ENCODE measurements around the gene TTLL9. TPM values are rescaled to one million over a fixed set of nuclear protein-coding genes. Genes with fewer than 3 reads are reported as not detected.

Gene TTLL9
- polyA plus RNA-seq, 1 of the 3 experiments (the other 2 are of a cell fraction), result 0.23 TPM

GRCh38 chr20:31868853-31869672, 1.4 kb upstream of the TTLL9 start:
- WGBS (ENCODE audit: low lambda C conversion rate), result 89% methylated on average over 7 of the region's 12 CpGs
- H3K4me1 ChIP-seq (ENCODE audit: control insufficient read depth in 1 of 2, insufficient read depth in 2 of 2, low read depth in 1 of 2, low read length in 1 of 2), result peaks cover 0 to 23% of the 10 kb centered on the region in 2 experiments; a peak in 1 of 4 replicates
- TF ChIP-seq, protein P1, sequence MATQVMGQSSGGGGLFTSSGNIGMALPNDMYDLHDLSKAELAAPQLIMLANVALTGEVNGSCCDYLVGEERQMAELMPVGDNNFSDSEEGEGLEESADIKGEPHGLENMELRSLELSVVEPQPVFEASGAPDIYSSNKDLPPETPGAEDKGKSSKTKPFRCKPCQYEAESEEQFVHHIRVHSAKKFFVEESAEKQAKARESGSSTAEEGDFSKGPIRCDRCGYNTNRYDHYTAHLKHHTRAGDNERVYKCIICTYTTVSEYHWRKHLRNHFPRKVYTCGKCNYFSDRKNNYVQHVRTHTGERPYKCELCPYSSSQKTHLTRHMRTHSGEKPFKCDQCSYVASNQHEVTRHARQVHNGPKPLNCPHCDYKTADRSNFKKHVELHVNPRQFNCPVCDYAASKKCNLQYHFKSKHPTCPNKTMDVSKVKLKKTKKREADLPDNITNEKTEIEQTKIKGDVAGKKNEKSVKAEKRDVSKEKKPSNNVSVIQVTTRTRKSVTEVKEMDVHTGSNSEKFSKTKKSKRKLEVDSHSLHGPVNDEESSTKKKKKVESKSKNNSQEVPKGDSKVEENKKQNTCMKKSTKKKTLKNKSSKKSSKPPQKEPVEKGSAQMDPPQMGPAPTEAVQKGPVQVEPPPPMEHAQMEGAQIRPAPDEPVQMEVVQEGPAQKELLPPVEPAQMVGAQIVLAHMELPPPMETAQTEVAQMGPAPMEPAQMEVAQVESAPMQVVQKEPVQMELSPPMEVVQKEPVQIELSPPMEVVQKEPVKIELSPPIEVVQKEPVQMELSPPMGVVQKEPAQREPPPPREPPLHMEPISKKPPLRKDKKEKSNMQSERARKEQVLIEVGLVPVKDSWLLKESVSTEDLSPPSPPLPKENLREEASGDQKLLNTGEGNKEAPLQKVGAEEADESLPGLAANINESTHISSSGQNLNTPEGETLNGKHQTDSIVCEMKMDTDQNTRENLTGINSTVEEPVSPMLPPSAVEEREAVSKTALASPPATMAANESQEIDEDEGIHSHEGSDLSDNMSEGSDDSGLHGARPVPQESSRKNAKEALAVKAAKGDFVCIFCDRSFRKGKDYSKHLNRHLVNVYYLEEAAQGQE (IDR thresholded peaks at IDR 0.05; ENCODE audit: low read depth, low read length), result no peak
- no peak for TF ChIP-seq TEAD4 (IDR thresholded peaks at IDR 0.05; ENCODE audit: borderline replicate concordance, insufficient read depth)
- no peak for TF ChIP-seq NFIC (IDR thresholded peaks at IDR 0.05; ENCODE audit: borderline replicate concordance)
- TF ChIP-seq EZH2phosphoT487 (IDR thresholded peaks at IDR 0.05; ENCODE audit: borderline replicate concordance, low read depth), result no peak
- no peak for TF ChIP-seq SIN3A (IDR thresholded peaks at IDR 0.05; ENCODE audit: borderline replicate concordance, low read depth, low read length)
- no peak for TF ChIP-seq MEF2A (IDR thresholded peaks at IDR 0.05; ENCODE audit: borderline replicate concordance, low read depth)
- no peak for TF ChIP-seq TAF1 (IDR thresholded peaks at IDR 0.05; ENCODE audit: borderline replicate concordance, low read depth, low read length)
- TF ChIP-seq CHD2 (IDR thresholded peaks at IDR 0.05; ENCODE audit: low read length, partially characterized antibody), result no peak
- TF ChIP-seq GABPA (IDR thresholded peaks at IDR 0.05; ENCODE audit: low read depth), result no peak
- no peak for TF ChIP-seq RAD21 (IDR thresholded peaks at IDR 0.05; ENCODE audit: low read length)
- TF ChIP-seq RXRA (IDR thresholded peaks at IDR 0.05; ENCODE audit: borderline replicate concordance, low read depth), result no peak
- TF ChIP-seq, protein P2, sequence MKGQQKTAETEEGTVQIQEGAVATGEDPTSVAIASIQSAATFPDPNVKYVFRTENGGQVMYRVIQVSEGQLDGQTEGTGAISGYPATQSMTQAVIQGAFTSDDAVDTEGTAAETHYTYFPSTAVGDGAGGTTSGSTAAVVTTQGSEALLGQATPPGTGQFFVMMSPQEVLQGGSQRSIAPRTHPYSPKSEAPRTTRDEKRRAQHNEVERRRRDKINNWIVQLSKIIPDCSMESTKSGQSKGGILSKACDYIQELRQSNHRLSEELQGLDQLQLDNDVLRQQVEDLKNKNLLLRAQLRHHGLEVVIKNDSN (IDR thresholded peaks at IDR 0.05; ENCODE audit: borderline replicate concordance, low read depth), result no peak
- no peak for TF ChIP-seq SMC3 (IDR thresholded peaks at IDR 0.05; ENCODE audit: low read depth, low read length)
- H3K4me2 ChIP-seq, result peak overlapping the region; percentile 81
- no peak overlapping the region; a peak in 1 of 4 replicates for H3K27ac ChIP-seq (ENCODE audit: low read depth in 2 of 2, low read length in 1 of 2)
- DNase-seq, result peak; percentile 18
- H3F3A ChIP-seq (replicated peaks; ENCODE audit: insufficient read depth), result peaks cover 5% of the 10 kb centered on the region
- H4K20me1 ChIP-seq (ENCODE audit: insufficient read depth), result no peaks in the 10 kb centered on the region
- ChIA-PET CTCF (interaction anchor here (0.6 to 3.1 kb wide), 13 partner anchors 10 to 162 kb away, joined by 3 to 13 read pairs (median 3); partner anchors contain the start of gene PDRG1), POLR2A (no interaction called here)
- H2AFZ ChIP-seq (ENCODE audit: low read depth), result 0 out of 2 replicates have a peak overlapping the region, but pooled peaks have one; percentile 94
- H3K9me3 ChIP-seq, result no peaks in the 10 kb centered on the region
- H3K4me3 ChIP-seq (ENCODE audit: low read depth in 2 of 2, low read length in 1 of 2), result peak overlapping the region; percentile 66 to 69; a peak in 3 of 4 replicates
- no peaks in the 10 kb centered on the region for H3K9me2 ChIP-seq
- no peaks in the 10 kb centered on the region for H3K36me3 ChIP-seq (replicated peaks in 1 of 2; ENCODE audit: control insufficient read depth in 1 of 2, insufficient read depth in 2 of 2, low read length in 1 of 2)
- H3K79me2 ChIP-seq (ENCODE audit: insufficient read depth), result no peaks in the 10 kb centered on the region
- peak overlapping the region; percentile 71 for H3K9ac ChIP-seq
- no peaks in the 10 kb centered on the region for H3K27me3 ChIP-seq (ENCODE audit: insufficient read depth)

All from SK-N-SH (cell line).